Astrocyte (in vitro differentiated cells and primary cell): ENCODE results near the gene TRIO. TPM values are rescaled to one million over a fixed set of nuclear protein-coding genes. Genes with fewer than 3 reads are reported as not detected.

Experiments used
- DNase-seq: peaks from one replicate; pipeline ENCODE4 v3.0.0-alpha.2; 2010; ENCODE audit warnings: low read depth
- FAIRE-seq: peaks from 2 replicates; lab custom pipeline; 2011; peaks lifted over from hg19 to GRCh38; lab: Jason Lieb, UNC
- H2AFZ ChIP-seq: 2 replicates; pipeline ENCODE4 v1.6.0; 2012; ENCODE audit warnings: low read depth, low read length, inconsistent platforms
- H3K27ac ChIP-seq: 2 replicates; pipeline ENCODE4 v1.5.1; 2011; ENCODE audit warnings: low read depth, low read length, inconsistent platforms
- H3K27me3 ChIP-seq: 2 replicates; pipeline ENCODE4 v1.6.0; 2011; ENCODE audit warnings: low read length, inconsistent platforms; ENCODE audit not compliant: insufficient read depth
- H3K36me3 ChIP-seq: 2 replicates; pipeline ENCODE4 v1.5.1; 2011; ENCODE audit warnings: low read length, inconsistent platforms; ENCODE audit not compliant: insufficient read depth
- H3K4me1 ChIP-seq: 2 replicates; pipeline ENCODE4 v1.5.1; 2011; ENCODE audit warnings: low read length, inconsistent platforms; ENCODE audit not compliant: insufficient read depth
- H3K4me2 ChIP-seq: 2 replicates; pipeline ENCODE4 v1.6.0; 2012; ENCODE audit warnings: low read length, inconsistent platforms
- H3K4me3 ChIP-seq: 2 replicates; pipeline ENCODE4 v1.5.1; 2011; ENCODE audit warnings: low read depth, mild to moderate bottlenecking, low read length, inconsistent platforms; ENCODE audit not compliant: insufficient read depth
- H3K79me2 ChIP-seq: 2 replicates; pipeline ENCODE4 v1.6.0; 2012; ENCODE audit warnings: mild to moderate bottlenecking, low read length, inconsistent platforms; ENCODE audit not compliant: insufficient read depth
- H3K9ac ChIP-seq: 2 replicates; pipeline ENCODE4 v1.6.0; 2012; ENCODE audit warnings: mild to moderate bottlenecking, low read length, inconsistent platforms
- H3K9me3 ChIP-seq: 2 replicates; pipeline ENCODE4 v1.5.1; 2012; ENCODE audit warnings: low read depth, mild to moderate bottlenecking, low read length, inconsistent platforms; ENCODE audit not compliant: insufficient read depth
- H4K20me1 ChIP-seq: 2 replicates; pipeline ENCODE4 v1.6.0; 2012; ENCODE audit warnings: low read length, inconsistent platforms; ENCODE audit not compliant: insufficient read depth
- H3K27ac Mint-ChIP-seq: one replicate; pipeline ENCODE4 v1.8.0; 2021; ENCODE audit warnings: mild to moderate bottlenecking, mixed read lengths; ENCODE audit not compliant: unreplicated experiment
- H3K27me3 Mint-ChIP-seq: one replicate; pipeline ENCODE4 v1.8.0; 2021; ENCODE audit warnings: low read depth, mixed read lengths; ENCODE audit not compliant: unreplicated experiment
- H3K36me3 Mint-ChIP-seq: one replicate; pipeline ENCODE4 v1.8.0; 2021; ENCODE audit warnings: low read depth, mixed read lengths; ENCODE audit not compliant: unreplicated experiment
- H3K4me1 Mint-ChIP-seq: one replicate; pipeline ENCODE4 v1.8.0; 2021; ENCODE audit warnings: low read depth, mixed read lengths; ENCODE audit not compliant: unreplicated experiment
- H3K4me3 Mint-ChIP-seq: one replicate; pipeline ENCODE4 v1.8.0; 2021; ENCODE audit warnings: mild to moderate bottlenecking, moderate library complexity, mixed read lengths; ENCODE audit not compliant: unreplicated experiment
- H3K9me3 Mint-ChIP-seq: one replicate; pipeline ENCODE4 v1.8.0; 2021; ENCODE audit warnings: mild to moderate bottlenecking, mixed read lengths; ENCODE audit not compliant: unreplicated experiment
- CTCF ChIP-seq: IDR thresholded peaks from 2 replicates; pipeline ENCODE4 v1.5.1; 2011; ENCODE audit warnings: low read depth, mild to moderate bottlenecking, inconsistent platforms, low read length, moderate library complexity; ENCODE audit not compliant: insufficient read depth
- EZH2 ChIP-seq: IDR thresholded peaks from 2 replicates; pipeline ENCODE4 v1.6.1; 2012; ENCODE audit warnings: mild to moderate bottlenecking, low read length, inconsistent platforms; ENCODE audit not compliant: insufficient read depth
- total RNA-seq: library from RNA; stranded (reverse); gene quantifications from 2 replicates; pipeline ENCODE4 v1.2.1, GENCODE V29; 2021

The TRIO gene
- total RNA-seq, 1 donor from 2014 or later: 347 TPM

- no peak for DNase-seq
- Histone ChIP-seq H2AFZ (no peak overlapping the region), H3K4me2 (no peak overlapping the region), H3K4me3 (no peak overlapping the region), H3K9ac (no peak overlapping the region), H3K36me3 (peaks cover 15% of the 10 kb centered on the region), H4K20me1 (peaks cover 94% of the 10 kb centered on the region), H3K79me2 (peaks cover 100% of the 10 kb centered on the region), H3K4me1 (peaks cover 24% of the 10 kb centered on the region), H3K9me3 (no peaks in the 10 kb centered on the region), H3K27me3 (no peaks in the 10 kb centered on the region), H3K27ac (peak overlapping the region; percentile 2)
- no peak for FAIRE-seq
- no peak for TF ChIP-seq EZH2
- TF ChIP-seq CTCF: no peak
- H3K27ac Mint-ChIP-seq: no peak overlapping the region
- no peaks in the 10 kb centered on the region for H3K27me3 Mint-ChIP-seq
- H3K4me3 Mint-ChIP-seq: peak overlapping the region; percentile 17
- peaks cover 84% of the 10 kb centered on the region for H3K4me1 Mint-ChIP-seq
- no peaks in the 10 kb centered on the region for H3K9me3 Mint-ChIP-seq
- H3K36me3 Mint-ChIP-seq: peaks cover 15% of the 10 kb centered on the region
Measured at GRCh38 chr5:14227513-14227912, 84.4 kb downstream of the TRIO start.

- H3K9me3 Mint-ChIP-seq: no peaks in the 10 kb centered on the region
- H3K4me1 Mint-ChIP-seq: peaks cover 82% of the 10 kb centered on the region
- Histone ChIP-seq H3K27me3 (no peaks in the 10 kb centered on the region), H3K4me1 (peaks cover 24% of the 10 kb centered on the region), H3K27ac (no peak overlapping the region), H2AFZ (no peak overlapping the region), H4K20me1 (peaks cover 93% of the 10 kb centered on the region), H3K9me3 (no peaks in the 10 kb centered on the region), H3K9ac (no peak overlapping the region), H3K4me2 (peak overlapping the region; percentile 0), H3K36me3 (peaks cover 14% of the 10 kb centered on the region), H3K4me3 (no peak overlapping the region), H3K79me2 (peaks cover 100% of the 10 kb centered on the region)
- no peak overlapping the region for H3K4me3 Mint-ChIP-seq
- DNase-seq (peak; percentile 19), FAIRE-seq (no peak)
- peaks cover 15% of the 10 kb centered on the region for H3K36me3 Mint-ChIP-seq
- H3K27me3 Mint-ChIP-seq: no peaks in the 10 kb centered on the region
- TF ChIP-seq EZH2 (no peak), CTCF (no peak)
- no peak overlapping the region for H3K27ac Mint-ChIP-seq
Measured at GRCh38 chr5:14228219-14228618, 85.1 kb downstream of the TRIO start.

GRCh38 chr5:14229181-14229580, 86.0 kb downstream of the TRIO start:
- H4K20me1 ChIP-seq: peaks cover 96% of the 10 kb centered on the region
- FAIRE-seq (no peak), DNase-seq (no peak)
- Mint-ChIP-seq H3K27me3 (no peaks in the 10 kb centered on the region), H3K36me3 (peaks cover 15% of the 10 kb centered on the region), H3K4me1 (peaks cover 84% of the 10 kb centered on the region), H3K27ac (peak overlapping the region; percentile 82), H3K9me3 (no peaks in the 10 kb centered on the region), H3K4me3 (no peak overlapping the region)
- H2AFZ ChIP-seq: no peak overlapping the region
- peaks cover 29% of the 10 kb centered on the region for H3K4me1 ChIP-seq
- no peaks in the 10 kb centered on the region for H3K9me3 ChIP-seq
- H3K9ac ChIP-seq: no peak overlapping the region
- no peaks in the 10 kb centered on the region for H3K27me3 ChIP-seq
- H3K4me2 ChIP-seq: no peak overlapping the region
- H3K79me2 ChIP-seq: peaks cover 100% of the 10 kb centered on the region
- no peak overlapping the region for H3K27ac ChIP-seq
- H3K36me3 ChIP-seq: peaks cover 11% of the 10 kb centered on the region
- TF ChIP-seq EZH2 (no peak), CTCF (no peak)
- H3K4me3 ChIP-seq: no peak overlapping the region
